ENCODE results near the gene CEACAM18. TPM values are rescaled to one million over a fixed set of nuclear protein-coding genes. Genes with fewer than 3 reads are reported as not detected.
"Not testable (repeated sequence)": the region's sequence is repeated elsewhere in the genome, so short reads cannot be mapped to it uniquely, and the experiment has no call there.

CEACAM18 gene
- total and polyA plus RNA-seq, 4 donors = not detected

DNA sequence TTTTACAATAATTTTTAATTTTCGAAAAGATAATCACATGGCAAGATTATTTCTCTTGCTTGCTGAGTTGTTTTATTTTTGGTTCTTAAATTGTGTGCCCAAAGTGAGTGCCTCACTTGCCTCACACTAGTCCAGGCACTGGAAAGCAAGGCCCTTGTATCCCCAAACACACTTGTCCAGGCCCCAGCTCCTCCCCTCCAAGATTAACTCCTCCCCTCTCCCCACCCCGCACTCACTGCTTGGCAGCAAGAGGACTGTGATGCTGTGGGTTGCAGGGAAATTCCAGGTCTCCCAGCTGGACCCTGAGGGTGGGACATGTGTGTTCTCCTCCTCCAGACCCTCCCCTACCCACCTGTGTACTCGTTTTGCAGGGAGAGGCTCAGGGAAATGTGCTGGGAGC is 19.3 kb downstream of the CEACAM18 start:
- WGBS, 2 donors = 47 to 50% methylated on average over 3 of the region's 3 CpGs

DNA sequence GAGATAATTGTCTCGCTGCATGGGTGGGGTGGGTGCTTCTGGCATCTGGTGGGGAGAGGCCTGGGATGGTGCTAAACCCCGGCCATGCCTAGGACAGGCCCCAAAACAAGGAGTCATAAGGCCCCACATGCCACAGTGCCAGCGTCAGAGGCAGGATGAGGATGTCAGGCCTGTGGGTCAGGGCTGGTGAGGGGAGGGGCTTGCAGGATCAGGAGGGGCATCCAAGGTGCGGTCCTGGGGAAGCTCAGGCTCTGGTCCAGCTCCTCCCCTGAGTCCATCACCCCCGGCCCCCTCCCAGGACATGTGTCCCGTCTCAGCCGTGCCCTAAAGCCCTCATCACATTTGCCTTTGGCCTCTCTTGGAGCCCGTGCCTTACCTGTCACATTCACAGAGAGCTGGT is 22.6 kb downstream of the CEACAM18 start:
- not testable (repeated sequence) for ATAC-seq (ENCODE audit: insufficient read depth, low FRiP score); H3K9ac ChIP-seq (ENCODE audit: insufficient read depth in 1 of 2, low read length in 2 of 2); H3K36me3 ChIP-seq (ENCODE audit: control insufficient read depth in 4 of 4, insufficient read depth in 4 of 4, low read length in 4 of 4); H3K4me1 ChIP-seq (ENCODE audit: control insufficient read depth in 5 of 5, insufficient read depth in 5 of 5, low read length in 5 of 5); DNase-seq; H3K4me3 ChIP-seq; H3K27ac ChIP-seq (ENCODE audit: low read depth in 1 of 2, low read length in 1 of 2); H3K27me3 ChIP-seq (ENCODE audit: control insufficient read depth in 3 of 3, insufficient read depth in 3 of 3, low read length in 2 of 3); H3K9me3 ChIP-seq (ENCODE audit: control insufficient read depth in 4 of 4, insufficient read depth in 3 of 4, low read length in 3 of 4)
- 45 to 52% methylated on average over 4 to 8 of the region's 8 CpGs for WGBS, 2 donors

More for the DNA sequence above, 19.3 kb downstream of the CEACAM18 start:
- no peaks in the 10 kb centered on the region for H3K36me3 ChIP-seq (ENCODE audit: control insufficient read depth in 4 of 4, insufficient read depth in 4 of 4, low read length in 4 of 4)
- ATAC-seq (ENCODE audit: insufficient read depth, low FRiP score) (no peak), DNase-seq (no peak)
- H3K9ac ChIP-seq (ENCODE audit: insufficient read depth in 1 of 2, low read length in 2 of 2) = no peak overlapping the region
- no peaks in the 10 kb centered on the region for H3K4me1 ChIP-seq (ENCODE audit: control insufficient read depth in 5 of 5, insufficient read depth in 5 of 5, low read length in 5 of 5)
- H3K4me3 ChIP-seq = no peak overlapping the region
- TF ChIP-seq, protein P1, sequence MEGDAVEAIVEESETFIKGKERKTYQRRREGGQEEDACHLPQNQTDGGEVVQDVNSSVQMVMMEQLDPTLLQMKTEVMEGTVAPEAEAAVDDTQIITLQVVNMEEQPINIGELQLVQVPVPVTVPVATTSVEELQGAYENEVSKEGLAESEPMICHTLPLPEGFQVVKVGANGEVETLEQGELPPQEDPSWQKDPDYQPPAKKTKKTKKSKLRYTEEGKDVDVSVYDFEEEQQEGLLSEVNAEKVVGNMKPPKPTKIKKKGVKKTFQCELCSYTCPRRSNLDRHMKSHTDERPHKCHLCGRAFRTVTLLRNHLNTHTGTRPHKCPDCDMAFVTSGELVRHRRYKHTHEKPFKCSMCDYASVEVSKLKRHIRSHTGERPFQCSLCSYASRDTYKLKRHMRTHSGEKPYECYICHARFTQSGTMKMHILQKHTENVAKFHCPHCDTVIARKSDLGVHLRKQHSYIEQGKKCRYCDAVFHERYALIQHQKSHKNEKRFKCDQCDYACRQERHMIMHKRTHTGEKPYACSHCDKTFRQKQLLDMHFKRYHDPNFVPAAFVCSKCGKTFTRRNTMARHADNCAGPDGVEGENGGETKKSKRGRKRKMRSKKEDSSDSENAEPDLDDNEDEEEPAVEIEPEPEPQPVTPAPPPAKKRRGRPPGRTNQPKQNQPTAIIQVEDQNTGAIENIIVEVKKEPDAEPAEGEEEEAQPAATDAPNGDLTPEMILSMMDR (IDR thresholded peaks at IDR 0.05; ENCODE audit: control extremely low read depth, extremely low read depth) = no peak
- H3K9me3 ChIP-seq (ENCODE audit: control insufficient read depth in 4 of 4, insufficient read depth in 3 of 4, low read length in 3 of 4) = peaks cover 0 to 4% (median 0%) of the 10 kb centered on the region in 4 donors
- H3K27me3 ChIP-seq (ENCODE audit: control insufficient read depth in 3 of 3, insufficient read depth in 3 of 3, low read length in 2 of 3) = peaks cover 0 to under 1% (median 0%) of the 10 kb centered on the region in 3 donors
- no peak overlapping the region for H3K27ac ChIP-seq (ENCODE audit: low read depth in 1 of 2, low read length in 1 of 2)

DNA sequence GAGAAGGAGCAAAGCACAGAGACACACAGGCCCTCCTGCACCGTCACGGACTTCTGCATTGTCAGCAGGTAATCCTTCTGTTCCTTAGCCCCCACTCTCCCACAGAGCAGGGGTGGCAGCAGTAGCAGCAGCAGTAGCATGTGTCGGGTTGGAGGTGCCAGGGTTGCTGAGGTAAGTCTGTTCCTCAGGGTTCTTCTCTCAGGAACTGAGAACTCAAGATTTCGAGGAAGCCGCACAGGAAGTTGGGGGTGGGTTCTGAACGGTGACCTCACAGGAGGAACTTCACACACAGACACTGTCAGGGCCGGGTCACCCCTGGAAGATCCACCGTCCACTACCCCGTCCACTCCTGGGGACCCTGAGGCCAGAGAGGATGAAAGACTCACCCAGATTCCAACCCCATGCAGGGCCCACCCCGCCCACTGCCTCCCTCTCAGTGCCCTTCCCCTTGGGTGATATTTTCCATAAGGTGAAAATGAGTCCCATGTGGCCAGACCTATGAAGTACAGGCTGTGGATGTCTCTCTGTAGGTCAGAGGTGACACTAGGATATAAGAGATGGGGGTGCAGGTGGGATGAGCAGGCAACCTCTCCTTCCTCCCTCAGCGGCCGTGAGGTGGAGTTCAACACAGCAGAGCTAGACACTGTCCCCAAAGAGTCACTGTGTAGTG is 23.4 kb downstream of the CEACAM18 start, which contains the start of gene SIGLEC12:
SIGLEC12 (minus strand) TSS at position 207 of the 670 bp plus-strand sequence; CDS start at position 140, 67 bp downstream.
- Histone ChIP-seq H3K9ac (ENCODE audit: insufficient read depth in 1 of 2, low read length in 2 of 2) (no peak within 1 kb of the TSS), H3K27ac (ENCODE audit: low read depth in 1 of 2, low read length in 1 of 2) (no peak within 1 kb of the TSS), H3K36me3 (ENCODE audit: control insufficient read depth in 4 of 4, insufficient read depth in 4 of 4, low read length in 4 of 4) (no peaks in the 10 kb centered on the region), H3K27me3 (ENCODE audit: control insufficient read depth in 3 of 3, insufficient read depth in 3 of 3, low read length in 2 of 3) (no peaks in the 10 kb centered on the region), H3K9me3 (ENCODE audit: control insufficient read depth in 4 of 4, insufficient read depth in 3 of 4, low read length in 3 of 4) (peaks cover 0 to 7% (median 0%) of the 10 kb centered on the region in 4 donors), H3K4me3 (no peak within 1 kb of the TSS), H3K4me1 (ENCODE audit: control insufficient read depth in 5 of 5, insufficient read depth in 5 of 5, low read length in 5 of 5) (no peaks in the 10 kb centered on the region)
- DNase-seq (peak in 1 of 3 donors; percentile 4), ATAC-seq (ENCODE audit: insufficient read depth, low FRiP score) (peak; percentile 20)
- TF ChIP-seq, protein P1 (IDR thresholded peaks at IDR 0.05; ENCODE audit: control extremely low read depth, extremely low read depth) = no peak
- 37 to 48% methylated on average over 12 of the region's 12 CpGs for WGBS, 2 donors

DNA sequence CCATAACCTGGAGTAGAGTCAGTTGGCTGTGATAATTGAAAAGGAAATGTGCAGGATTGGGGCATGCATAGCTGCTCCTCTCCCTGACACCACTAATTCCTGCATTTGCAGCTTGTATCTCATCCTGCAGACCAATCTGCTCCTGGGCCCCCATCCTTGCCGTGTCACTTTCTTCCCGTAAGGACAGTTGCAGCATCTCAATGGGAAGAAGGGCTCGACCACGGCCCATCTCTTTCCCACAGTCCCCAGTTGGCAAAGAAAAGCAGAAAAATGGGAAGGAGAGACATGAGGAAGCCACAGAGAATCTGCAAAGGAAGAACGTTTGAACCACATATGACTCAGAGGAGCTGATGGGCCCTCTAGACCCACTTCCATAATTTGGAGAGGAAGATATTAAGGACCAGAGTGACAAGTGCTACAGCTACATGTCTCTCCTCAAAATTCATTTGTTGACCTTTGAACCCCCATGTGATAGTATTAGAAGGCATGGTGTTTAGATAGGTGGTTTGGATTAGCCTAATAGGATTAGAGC is 25.0 kb downstream of the CEACAM18 start:
- Histone ChIP-seq H3K9ac (ENCODE audit: insufficient read depth in 1 of 2, low read length in 2 of 2) (no peak overlapping the region), H3K4me3 (no peak overlapping the region), H3K36me3 (ENCODE audit: control insufficient read depth in 4 of 4, insufficient read depth in 4 of 4, low read length in 4 of 4) (no peaks in the 10 kb centered on the region), H3K9me3 (ENCODE audit: control insufficient read depth in 4 of 4, insufficient read depth in 3 of 4, low read length in 3 of 4) (peaks cover 0 to 7% (median 0%) of the 10 kb centered on the region in 4 donors), H3K27me3 (ENCODE audit: control insufficient read depth in 3 of 3, insufficient read depth in 3 of 3, low read length in 2 of 3) (no peaks in the 10 kb centered on the region), H3K27ac (ENCODE audit: low read depth in 1 of 2, low read length in 1 of 2) (no peak overlapping the region), H3K4me1 (ENCODE audit: control insufficient read depth in 5 of 5, insufficient read depth in 5 of 5, low read length in 5 of 5) (no peaks in the 10 kb centered on the region)
- DNase-seq (no peak), ATAC-seq (ENCODE audit: insufficient read depth, low FRiP score) (no peak)
- TF ChIP-seq, protein P1 (IDR thresholded peaks at IDR 0.05; ENCODE audit: control extremely low read depth, extremely low read depth) = no peak
- WGBS, 2 donors = 27 to 59% methylated on average over 5 of the region's 5 CpGs
